Skeletal muscle tissue (tissue), 4 donors: ENCODE measurements around the gene MAP4K1. TPM values are rescaled to one million over a fixed set of nuclear protein-coding genes. Genes with fewer than 3 reads are reported as not detected.
"Not testable (repeated sequence)": the region's sequence is repeated elsewhere in the genome, so short reads cannot be mapped to it uniquely, and the experiment has no call there.

Experiments used
- H3K27ac ChIP-seq: one replicate; pipeline ENCODE4 v1.7.0; 2013; ENCODE audit warnings: mild to moderate bottlenecking, low read depth, low read length, inconsistent platforms
- H3K27me3 ChIP-seq, 3 donors: one replicate each; pipeline ENCODE4 v1.7.0; 2013; ENCODE audit warnings: low read length in 3 of 3; ENCODE audit not compliant: control insufficient read depth in 3 of 3, insufficient read depth in 3 of 3
- H3K36me3 ChIP-seq, 3 donors: one replicate each; pipeline ENCODE4 v1.7.0; 2013; ENCODE audit warnings: low read length in 3 of 3; ENCODE audit not compliant: control insufficient read depth in 3 of 3, insufficient read depth in 3 of 3
- H3K4me1 ChIP-seq, 3 donors: one replicate each; pipeline ENCODE4 v1.7.0; 2013; ENCODE audit warnings: low read length in 3 of 3, mild to moderate bottlenecking in 3 of 3; ENCODE audit not compliant: control insufficient read depth in 3 of 3, insufficient read depth in 3 of 3
- H3K4me3 ChIP-seq, 3 donors: one replicate each; pipeline ENCODE4 v1.7.0; 2013; ENCODE audit warnings: low read length in 3 of 3
- H3K9ac ChIP-seq, 3 donors: one replicate each; pipeline ENCODE4 v1.7.0; 2013; ENCODE audit warnings: low read length in 3 of 3, mild to moderate bottlenecking in 3 of 3, moderate library complexity in 2 of 3, low read depth in 1 of 3
- H3K9me3 ChIP-seq, 3 donors: one replicate each; pipeline ENCODE4 v1.7.0; 2013; ENCODE audit warnings: low read length in 3 of 3; ENCODE audit not compliant: control insufficient read depth in 3 of 3
- total RNA-seq: library from RNA; depleted of rRNA; stranded (reverse); fragments of >200 nt; gene quantifications from one replicate; pipeline ENCODE4 v1.2.3, GENCODE V29; 2014
- donor health status: Osteomylitis.

Gene MAP4K1
- total RNA-seq, 1 donor from 2014 or later, result under 0.01 TPM

GRCh38 chr19:38559428-38560401, 58.0 kb downstream of the MAP4K1 start:
- Histone ChIP-seq H3K9ac (no peak overlapping the region), H3K27me3 (no peaks in the 10 kb centered on the region), H3K4me3 (no peak overlapping the region), H3K27ac (no peak overlapping the region), H3K4me1 (no peaks in the 10 kb centered on the region), H3K36me3 (peaks cover 47 to 65% (median 55%) of the 10 kb centered on the region in 3 donors), H3K9me3 (no peaks in the 10 kb centered on the region)

GRCh38 chr19:38558933-38559332, 58.8 kb downstream of the MAP4K1 start:
- H3K9ac ChIP-seq, H3K27ac ChIP-seq, H3K4me1 ChIP-seq, H3K9me3 ChIP-seq, H3K4me3 ChIP-seq, H3K27me3 ChIP-seq: not testable (repeated sequence)
- peaks cover 47 to 65% (median 50%) of the 10 kb centered on the region in 3 donors for H3K36me3 ChIP-seq

- no peak overlapping the region for H3K4me3 ChIP-seq
- no peak overlapping the region for H3K27ac ChIP-seq
- no peaks in the 10 kb centered on the region for H3K27me3 ChIP-seq
- no peaks in the 10 kb centered on the region for H3K9me3 ChIP-seq
- H3K36me3 ChIP-seq, result peaks cover 37 to 63% (median 45%) of the 10 kb centered on the region in 3 donors
- H3K4me1 ChIP-seq, result no peaks in the 10 kb centered on the region
- H3K9ac ChIP-seq, result no peak overlapping the region
Observed at GRCh38 chr19:38557205-38557799, 60.5 kb downstream of the MAP4K1 start.

- peaks cover 35 to 62% (median 44%) of the 10 kb centered on the region in 3 donors for H3K36me3 ChIP-seq
- no peak overlapping the region for H3K4me3 ChIP-seq
- H3K9me3 ChIP-seq, result no peaks in the 10 kb centered on the region
- no peaks in the 10 kb centered on the region for H3K4me1 ChIP-seq
- H3K9ac ChIP-seq, result no peak overlapping the region
- no peak overlapping the region for H3K27ac ChIP-seq
- no peaks in the 10 kb centered on the region for H3K27me3 ChIP-seq
Observed at GRCh38 chr19:38556521-38557174, 61.1 kb downstream of the MAP4K1 start.

- peaks cover 33 to 67% (median 45%) of the 10 kb centered on the region in 3 donors for H3K36me3 ChIP-seq
- no peaks in the 10 kb centered on the region for H3K9me3 ChIP-seq
- H3K4me1 ChIP-seq, result no peaks in the 10 kb centered on the region
- no peak overlapping the region for H3K27ac ChIP-seq
- no peaks in the 10 kb centered on the region for H3K27me3 ChIP-seq
- no peak overlapping the region for H3K4me3 ChIP-seq
- H3K9ac ChIP-seq, result no peak overlapping the region
Observed at GRCh38 chr19:38555200-38555599, 62.6 kb downstream of the MAP4K1 start.

- Histone ChIP-seq H3K4me3 (no peak overlapping the region), H3K4me1 (no peaks in the 10 kb centered on the region), H3K9me3 (no peaks in the 10 kb centered on the region), H3K9ac (no peak overlapping the region), H3K27ac (no peak overlapping the region), H3K27me3 (no peaks in the 10 kb centered on the region), H3K36me3 (peaks cover 35 to 71% (median 48%) of the 10 kb centered on the region in 3 donors)
Observed at GRCh38 chr19:38554676-38555141, 63.0 kb downstream of the MAP4K1 start.

GRCh38 chr19:38553239-38553638, 64.5 kb downstream of the MAP4K1 start:
- H3K4me3 ChIP-seq, H3K27ac ChIP-seq, H3K9me3 ChIP-seq, H3K27me3 ChIP-seq, H3K4me1 ChIP-seq, H3K9ac ChIP-seq: not testable (repeated sequence)
- peaks cover 45 to 80% (median 55%) of the 10 kb centered on the region in 3 donors for H3K36me3 ChIP-seq

- H3K9me3 ChIP-seq, result no peaks in the 10 kb centered on the region
- H3K4me3 ChIP-seq, result no peak overlapping the region
- no peaks in the 10 kb centered on the region for H3K27me3 ChIP-seq
- H3K4me1 ChIP-seq, result no peaks in the 10 kb centered on the region
- H3K27ac ChIP-seq, result no peak overlapping the region
- no peak overlapping the region for H3K9ac ChIP-seq
- peaks cover 42 to 78% (median 56%) of the 10 kb centered on the region in 3 donors for H3K36me3 ChIP-seq
Observed at GRCh38 chr19:38551450-38551813, 66.3 kb downstream of the MAP4K1 start.

GRCh38 chr19:38550376-38550775, 67.4 kb downstream of the MAP4K1 start:
- Histone ChIP-seq H3K9ac (no peak overlapping the region), H3K27me3 (no peaks in the 10 kb centered on the region), H3K4me3 (no peak overlapping the region), H3K9me3 (no peaks in the 10 kb centered on the region), H3K36me3 (peaks cover 52 to 79% (median 65%) of the 10 kb centered on the region in 3 donors), H3K4me1 (no peaks in the 10 kb centered on the region), H3K27ac (no peak overlapping the region)
